Endothelial cell of hepatic sinusoid (primary cell): ENCODE data around the gene TAF4.

Experiments
- in situ Hi-C: cut with HindIII; loops from 2 replicates; pipeline ENCODE4 v1.10.0; 2017; ENCODE audit warnings: low sequenced_read_pairs

Gene TAF4

GRCh38 chr20:62025832-62026563 is 39.7 kb downstream of the TAF4 start:
- in situ Hi-C loops = no loop called here

- in situ Hi-C loops = no loop called here
These were observed 40.3 kb downstream of the TAF4 start for GRCh38 chr20:62025394-62025793.

- in situ Hi-C loops = loop anchor here (5.0 kb wide), 1 partner anchor 38 kb away; no protein-coding TSS in a partner anchor
These were observed 41.7 kb downstream of the TAF4 start for GRCh38 chr20:62023935-62024334.

GRCh38 chr20:62022575-62023139 is 43.0 kb downstream of the TAF4 start:
- in situ Hi-C loops = loop anchor here (5.0 kb wide), 1 partner anchor 40 kb away; no protein-coding TSS in a partner anchor

GRCh38 chr20:62021793-62022385 is 43.8 kb downstream of the TAF4 start:
- in situ Hi-C loops = loop anchor here (5.0 kb wide), 1 partner anchor 40 kb away; no protein-coding TSS in a partner anchor

- in situ Hi-C loops = loop anchor here (5.0 kb wide), 1 partner anchor 41 kb away; no protein-coding TSS in a partner anchor
These were observed 44.6 kb downstream of the TAF4 start for GRCh38 chr20:62020935-62021701.

GRCh38 chr20:62019881-62020492 is 45.7 kb downstream of the TAF4 start:
- in situ Hi-C loops = loop anchor here (5.0 kb wide), 1 partner anchor 42 kb away; no protein-coding TSS in a partner anchor

GRCh38 chr20:62019144-62019805 is 46.4 kb downstream of the TAF4 start:
- in situ Hi-C loops = no loop called here

- in situ Hi-C loops = no loop called here
These were observed 47.1 kb downstream of the TAF4 start for GRCh38 chr20:62018437-62019143.

- in situ Hi-C loops = no loop called here
These were observed 50.0 kb downstream of the TAF4 start for GRCh38 chr20:62015540-62016288.

- in situ Hi-C loops = no loop called here
These were observed 50.7 kb downstream of the TAF4 start for GRCh38 chr20:62014889-62015537.

- in situ Hi-C loops = no loop called here
These were observed 51.2 kb downstream of the TAF4 start for GRCh38 chr20:62014488-62014775.

- in situ Hi-C loops = no loop called here
These were observed 53.0 kb downstream of the TAF4 start for GRCh38 chr20:62012631-62013030.

GRCh38 chr20:62011938-62012534 is 53.6 kb downstream of the TAF4 start:
- in situ Hi-C loops = no loop called here

GRCh38 chr20:62011403-62011790 is 54.3 kb downstream of the TAF4 start:
- in situ Hi-C loops = no loop called here

- in situ Hi-C loops = no loop called here
These were observed 54.9 kb downstream of the TAF4 start for GRCh38 chr20:62010551-62011402.

- in situ Hi-C loops = no loop called here
These were observed 55.7 kb downstream of the TAF4 start for GRCh38 chr20:62009869-62010445.
